GM12878 (cell line): Measurements from ENCODE around the gene DTD1. TPM values are rescaled to one million over a fixed set of nuclear protein-coding genes. Genes with fewer than 3 reads are reported as not detected.

Source experiments
- ATAC-seq: fragments of 200-7000 bp; cut with Tn5 transposase; 3 replicates; pipeline ENCODE4 v1.9.1; 2020; ENCODE audit warnings: mild to moderate bottlenecking, moderate library complexity
- BruUV-seq: library from RNA; stranded (reverse); fragments of 400-500 nt; replicated peaks from 2 replicates; lab custom pipeline; 2021; lab: Mats Ljungman, UMichigan
- CTCF ChIA-PET: fragments of 300-600 bp; sonication (Branson Sonifier 250); formaldehyde crosslinking; extraction: SDS; loops from one replicate; lab custom pipeline; 2021; ENCODE audit warnings: inconsistent platforms; lab: Yijun Ruan, JAX
- POLR2A ChIA-PET: fragments of 350-600 bp; formaldehyde crosslinking; extraction: SDS; loops from one replicate; lab custom pipeline; 2021; ENCODE audit warnings: inconsistent platforms; lab: Charles Lee
- RAD21 ChIA-PET: fragments of 300-600 bp; sonication (Branson Sonifier 250); formaldehyde crosslinking; loops from one replicate; lab custom pipeline; 2023; ENCODE audit warnings: antibody characterized with exemption; ENCODE audit not compliant: unreplicated experiment; lab: Charles Lee
- SMC1A ChIA-PET: fragments of 300-600 bp; sonication (Branson Sonifier 250); formaldehyde crosslinking; loops from one replicate; lab custom pipeline; 2023; ENCODE audit not compliant: unreplicated experiment, uncharacterized antibody; lab: Charles Lee
- DNase-seq: peaks from one replicate; pipeline ENCODE4 v3.0.0-alpha.2; 2011; ENCODE audit warnings: low read depth, low spot score
- FAIRE-seq: peaks from 3 replicates; lab custom pipeline; 2011; peaks lifted over from hg19 to GRCh38; lab: Jason Lieb, UNC
- H2AFZ ChIP-seq: 2 replicates; pipeline ENCODE4 v1.6.0; 2011; ENCODE audit warnings: low read depth, low read length, control low read depth; ENCODE audit not compliant: control insufficient read depth
- H3K27ac ChIP-seq: 2 replicates; pipeline ENCODE4 v1.5.1; 2011; ENCODE audit warnings: control low read depth; ENCODE audit not compliant: control insufficient read depth, insufficient read depth
- H3K27me3 ChIP-seq, 2 experiments: replicated peaks in 1 of 2; 2 replicates each; pipeline versions ENCODE4 v1.6.0 to v1.6.1; 2011; ENCODE audit warnings: low read length in 1 of 2; ENCODE audit not compliant: control insufficient read depth in 2 of 2, insufficient read depth in 2 of 2
- H3K36me3 ChIP-seq, 2 experiments: 2 replicates each; pipeline ENCODE4 v1.5.1; 2011; ENCODE audit warnings: low read length in 1 of 2; ENCODE audit not compliant: control insufficient read depth in 2 of 2, insufficient read depth in 2 of 2
- H3K4me1 ChIP-seq: 2 replicates; pipeline ENCODE4 v1.6.1; 2011; ENCODE audit warnings: mild to moderate bottlenecking, low read length, moderate library complexity, mixed read lengths; ENCODE audit not compliant: control insufficient read depth, insufficient read depth
- H3K4me2 ChIP-seq: 2 replicates; pipeline ENCODE4 v1.6.0; 2011; ENCODE audit warnings: control low read depth; ENCODE audit not compliant: control insufficient read depth, insufficient read depth
- H3K4me3 ChIP-seq: fragments of 200-600 bp; sonication (generic); 2 replicates; pipeline ENCODE4 v1.5.1; 2016
- H3K79me2 ChIP-seq: 2 replicates; pipeline ENCODE4 v1.6.0; 2011; ENCODE audit warnings: low read length; ENCODE audit not compliant: control insufficient read depth, insufficient read depth
- H3K9ac ChIP-seq: 2 replicates; pipeline ENCODE4 v1.8.0; 2011; ENCODE audit warnings: low read length, control low read depth, mixed read lengths; ENCODE audit not compliant: control insufficient read depth, insufficient read depth
- H3K9me3 ChIP-seq: replicated peaks from 3 replicates; pipeline ENCODE4 v1.5.1; 2011; ENCODE audit warnings: mild to moderate bottlenecking, low read length; ENCODE audit not compliant: control insufficient read depth, insufficient read depth
- H4K20me1 ChIP-seq: 2 replicates; pipeline ENCODE4 v1.6.0; 2011; ENCODE audit not compliant: control insufficient read depth, insufficient read depth
- KAT2A ChIP-seq: conservative IDR thresholded peaks from 2 replicates; pipeline ENCODE4 v1.6.1; 2011; ENCODE audit warnings: low read depth, low read length; ENCODE audit not compliant: control insufficient read depth
- KDM1A ChIP-seq: fragments of 200-600 bp; sonication (generic); IDR thresholded peaks from 2 replicates; pipeline ENCODE4 v1.6.1; 2016; ENCODE audit warnings: borderline replicate concordance
- MTA3 ChIP-seq: IDR thresholded peaks from 2 replicates; pipeline ENCODE4 v1.6.1; 2012; ENCODE audit warnings: low read length, inconsistent platforms, borderline replicate concordance
- NKRF ChIP-seq: fragments of 450-650 bp; conservative IDR thresholded peaks from 2 replicates; pipeline ENCODE4 v1.6.1; 2017; ENCODE audit warnings: mild to moderate bottlenecking, moderate library complexity
- PAX8 ChIP-seq: fragments of 450-650 bp; IDR thresholded peaks from 2 replicates; pipeline ENCODE4 v1.6.1; 2017; ENCODE audit warnings: mild to moderate bottlenecking, moderate library complexity
- RELA ChIP-seq: fragments of 450-650 bp; IDR thresholded peaks from 2 replicates; pipeline ENCODE4 v1.8.0; 2014; ENCODE audit warnings: borderline replicate concordance; ENCODE audit not compliant: partially characterized antibody
- SP1 ChIP-seq: IDR thresholded peaks from one replicate; pipeline ENCODE4 v1.6.1; 2011; ENCODE audit warnings: low read depth, low read length
- YBX1 ChIP-seq: fragments of 450-650 bp; IDR thresholded peaks from 2 replicates; pipeline ENCODE4 v1.6.1; 2016; ENCODE audit warnings: antibody characterized with exemption
- ZBTB40 ChIP-seq: fragments of 450-650 bp; IDR thresholded peaks from 2 replicates; pipeline ENCODE4 v1.6.1; 2016; ENCODE audit warnings: mild to moderate bottlenecking, moderate library complexity, borderline replicate concordance
- WGBS: methylation state at CpG from one replicate; pipeline ENCODE4 v1.1.6; 2016; ENCODE audit warnings: low lambda C conversion rate; ENCODE audit not compliant: insufficient replicate concordance, insufficient coverage; ENCODE audit errors: missing lambda C conversion rate; 5-methylcytosine and 5-hydroxymethylcytosine counted together
- in situ Hi-C: fragments of 300-500 bp; cut with MboI; formaldehyde crosslinking; loops from 9 replicates; pipeline ENCODE4 v1.14.3; 2018; ENCODE audit warnings: mixed read lengths
- intact Hi-C: fragments of 100-400 bp; cut with micrococcal nuclease; formaldehyde crosslinking; loops from one replicate; pipeline ENCODE4 v1.14.2; 2022; ENCODE audit not compliant: unreplicated experiment
- polyA plus RNA-seq, 11 experiments: library from polyadenylated mRNA; depleted of rRNA in 4 of 11; unstranded in 6 of 11; stranded (reverse) in 5 of 11; fragments of >200 nt; fragmentation: Nextera tagmentation in 4 of 11; fragmentation: Illumina TruSeq in 1 of 11; extraction: Ambion mirVana in 4 of 11; extraction: Trizol in 1 of 11; gene quantifications; 1 replicate in 1 of 11; 2 replicates in 10 of 11; pipeline versions ENCODE4 v1.2.1 to v1.2.3, GENCODE V29; 2011 to 2016; ENCODE audit warnings: inconsistent platforms in 2 of 11, missing spikeins in 2 of 11, low read depth in 1 of 11
- total RNA-seq, 4 experiments: library from RNA; depleted of rRNA in 3 of 4; stranded (reverse); fragments of >200 nt in 3 of 4; fragmentation: Illumina TruSeq in 1 of 4; extraction: Trizol in 1 of 4; gene quantifications; 2 replicates each; pipeline versions ENCODE4 v1.2.1 to v1.2.3, GENCODE V29; 2013 to 2021

Gene DTD1
- total and polyA plus RNA-seq, 10 of the 15 experiments (the other 5 are each of a cell fraction or from before 2014, with no cell fraction given), result 24.3 to 99.8 (median 63.3) TPM

GRCh38 chr20:18715564-18715963 is 127.7 kb downstream of the DTD1 start:
- Histone ChIP-seq H2AFZ (no peak overlapping the region), H3K27me3 (no peaks in the 10 kb centered on the region), H3K9me3 (no peaks in the 10 kb centered on the region), H4K20me1 (no peaks in the 10 kb centered on the region), H3K4me1 (no peaks in the 10 kb centered on the region), H3K27ac (no peak overlapping the region), H3K4me2 (no peak overlapping the region), H3K79me2 (no peaks in the 10 kb centered on the region), H3K4me3 (no peak overlapping the region), H3K36me3 (no peaks in the 10 kb centered on the region; a peak in 1 of 4 replicates), H3K9ac (no peak overlapping the region)
- RAD21 ChIA-PET, result no interaction called here
- FAIRE-seq (no peak), ATAC-seq (no peak), DNase-seq (no peak)
- no TSS peak for BruUV-seq
- intact Hi-C loops (no loop called here), in situ Hi-C loops (no loop called here)
- POLR2A ChIA-PET, result no interaction called here
- WGBS, result 100% methylated on average over 3 of the region's 3 CpGs
- SMC1A ChIA-PET, result interaction anchor here (1.3 kb wide), 1 partner anchor 358 kb away, joined by 3 read pairs; no protein-coding TSS in a partner anchor
- CTCF ChIA-PET, result no interaction called here
- TF ChIP-seq KDM1A (no peak), PAX8 (no peak), RELA (no peak), KAT2A (no peak), NKRF (no peak), YBX1 (no peak), SP1 (no peak), MTA3 (no peak), ZBTB40 (no peak)
